Mesenchymal stem cell (in vitro differentiated cells and primary cell): ENCODE data around the gene ILF2. TPM values are rescaled to one million over a fixed set of nuclear protein-coding genes. Genes with fewer than 3 reads are reported as not detected.

Source experiments
- small RNA-seq: library from polyadenylated mRNA; stranded (forward); fragments of <200 nt; extraction: miRNeasy Mini kit (QIAGEN cat#:217004); gene quantifications from one replicate; pipeline ENCODE3, GENCODE V24; 2013; ENCODE audit warnings: low read depth

The ILF2 gene

Small RNA genes within 50 kb of the gene (small RNA-seq; reads per million reads assigned to genes)
- gene MIR8083 (not detected), gene RN7SL372P (not detected)
